RPMI8226 (cell line): ENCODE measurements around the gene PCNX2.
A peak's percentile ranks its signal among the peaks of the same experiment; 100 is the strongest.
"Not testable (repeated sequence)": the region's sequence is repeated elsewhere in the genome, so short reads cannot be mapped to it uniquely, and the experiment has no call there.

ENCODE experiments used
- DNase-seq: peaks from one replicate; pipeline ENCODE4 v3.0.0-alpha.2; 2015

Gene PCNX2

DNA sequence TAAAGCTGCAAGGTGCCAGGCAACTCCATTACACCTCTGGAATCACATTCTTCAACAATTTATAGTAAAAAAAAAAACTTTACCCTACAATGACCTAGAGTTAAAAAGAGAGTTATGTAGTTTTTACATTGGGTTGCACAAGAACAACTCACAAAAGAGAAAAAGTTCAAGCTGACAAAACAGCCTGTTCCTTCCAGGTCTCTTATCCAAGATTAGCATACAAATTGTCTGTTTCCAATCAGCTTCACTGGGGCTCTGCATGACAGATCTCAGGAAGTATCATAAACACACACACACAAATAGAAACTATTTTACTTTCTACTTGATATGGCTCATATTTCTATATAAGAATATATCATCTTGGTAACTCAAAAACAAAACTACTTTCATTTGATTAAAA is 154.6 kb downstream of the PCNX2 start:
- DNase-seq: no peak

DNA sequence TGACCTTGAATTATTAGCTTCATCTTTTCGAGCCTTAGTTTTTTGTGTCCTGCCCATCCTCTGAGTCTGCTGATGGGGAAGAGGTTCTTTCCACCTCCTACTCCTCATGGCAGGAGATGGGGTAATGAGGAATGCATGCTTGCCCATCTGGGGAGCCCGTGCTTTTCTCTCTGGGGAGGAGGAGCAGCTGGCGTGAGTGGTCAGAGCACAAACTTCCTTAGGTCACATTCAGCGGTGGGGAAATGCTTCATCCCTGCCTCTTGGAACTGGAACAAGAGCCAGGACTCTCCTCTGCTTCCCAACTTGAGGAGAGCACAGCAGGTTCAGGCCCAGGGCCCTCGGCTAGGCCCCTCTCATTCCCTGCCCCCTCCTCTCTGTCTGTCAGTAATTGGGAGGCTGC is 155.0 kb downstream of the PCNX2 start:
- DNase-seq: no peak

DNA sequence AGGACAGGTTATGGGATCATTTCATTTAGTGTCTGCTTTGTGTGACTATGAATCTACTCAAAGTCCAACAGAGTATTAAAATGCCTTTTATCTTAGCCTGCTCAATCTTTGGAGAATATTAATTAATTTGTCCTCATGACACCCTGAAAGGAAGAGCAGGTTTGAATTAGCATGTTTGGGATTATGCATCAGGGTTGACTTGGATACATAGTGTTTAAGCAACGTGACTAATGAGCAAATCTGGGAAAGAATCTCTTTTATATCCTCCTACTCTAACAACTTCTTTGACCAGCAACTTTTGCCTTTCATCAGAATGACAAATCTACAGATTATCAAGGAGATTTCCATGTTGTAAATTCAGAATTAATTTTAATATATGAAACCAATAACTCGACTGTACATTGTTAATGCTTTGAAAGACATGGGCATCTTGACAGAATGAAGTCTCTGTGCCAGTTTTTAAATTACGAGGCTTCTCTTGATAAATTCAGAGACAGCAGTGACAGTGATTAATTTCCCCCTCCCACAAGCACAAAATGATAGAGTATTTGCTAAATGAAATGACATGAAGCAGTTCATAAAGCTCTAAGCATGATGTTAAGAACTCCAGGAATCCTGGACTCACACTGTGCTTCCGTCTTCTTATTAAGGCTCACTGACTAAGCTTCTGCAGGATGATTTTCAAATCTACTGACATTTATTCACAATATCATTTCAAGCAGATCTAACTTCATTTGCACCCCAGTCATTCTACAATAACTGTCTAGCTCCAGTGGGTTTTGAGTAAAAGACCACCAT is 156.5 kb downstream of the PCNX2 start:
- DNase-seq: no peak

DNA sequence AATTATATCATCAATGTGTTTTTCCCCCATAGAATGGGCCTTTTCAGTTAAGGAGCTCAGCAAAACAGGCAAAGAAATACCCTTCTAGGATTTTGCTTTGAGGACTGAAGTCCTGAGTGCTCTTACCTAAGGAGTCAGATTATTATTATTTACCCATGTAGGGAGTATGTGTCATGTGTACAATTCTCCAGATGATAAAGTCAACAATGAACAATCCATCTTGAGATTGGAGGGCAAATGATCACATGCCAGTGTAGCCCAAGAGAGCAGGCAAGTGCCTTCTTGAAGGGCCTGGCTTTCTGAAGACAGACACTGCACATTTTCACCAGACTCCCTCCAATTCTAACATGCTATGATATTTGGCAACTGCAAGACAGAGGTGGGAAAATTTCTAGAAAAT is 159.7 kb downstream of the PCNX2 start:
- DNase-seq: no peak

DNA sequence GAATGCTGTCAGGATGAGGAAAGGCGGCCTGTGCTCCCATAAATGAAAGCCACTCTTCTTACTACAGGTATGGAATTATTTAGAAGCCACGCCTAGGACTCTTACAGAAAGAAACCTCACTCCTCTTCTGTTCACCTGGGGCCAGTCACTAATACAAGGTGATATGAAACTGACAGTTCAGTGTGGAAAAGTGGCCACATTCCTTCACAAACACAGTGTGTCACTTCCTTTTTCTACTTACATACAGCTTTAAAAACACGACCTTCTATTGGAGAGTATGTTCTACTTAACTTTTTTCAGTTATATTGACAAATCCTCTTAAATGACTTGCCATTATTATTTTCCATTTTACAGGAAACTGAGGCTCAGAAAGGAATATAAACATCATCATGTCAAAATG is 163.1 kb downstream of the PCNX2 start:
- DNase-seq: peak; percentile 63

DNA sequence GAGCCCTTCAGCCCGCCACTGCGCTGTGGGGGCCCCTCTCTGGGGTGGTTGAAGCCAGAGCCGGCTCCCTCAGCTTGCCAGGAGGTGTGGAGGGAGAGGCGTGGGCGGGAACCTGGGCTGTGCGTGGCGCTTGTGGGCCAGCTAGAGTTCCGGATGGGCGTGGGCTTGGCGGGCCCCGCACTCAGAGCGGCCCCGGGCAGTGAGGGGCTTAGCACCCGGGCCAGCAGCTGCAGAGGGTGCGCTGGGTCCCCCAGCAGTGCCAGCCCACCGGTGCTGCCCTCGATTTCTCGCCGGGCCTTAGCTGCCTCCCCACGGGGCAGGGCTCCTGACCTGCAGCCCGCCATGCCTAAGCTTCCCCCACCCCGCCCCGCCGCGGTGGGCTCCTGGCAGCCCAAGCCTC is 166.5 kb downstream of the PCNX2 start:
- not testable (repeated sequence) for DNase-seq

DNA sequence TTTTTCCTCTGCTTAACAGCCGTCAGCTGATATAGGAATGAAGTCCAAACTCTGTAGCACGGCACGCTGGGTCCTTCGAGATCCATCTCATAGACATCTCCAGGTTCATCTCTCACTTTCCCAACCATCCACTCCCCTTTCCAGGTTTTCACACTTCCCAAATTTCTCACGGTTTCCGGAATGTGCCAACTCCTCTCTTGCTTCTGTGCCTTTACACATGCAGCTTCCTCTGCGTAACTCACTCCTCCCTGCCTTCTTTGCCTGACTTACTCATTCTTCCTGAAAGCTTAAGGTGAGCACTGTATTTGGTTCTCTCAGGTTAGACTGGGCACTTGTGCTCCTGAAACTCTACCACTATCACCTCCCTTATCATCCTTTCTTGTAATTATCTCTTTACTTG is 168.4 kb downstream of the PCNX2 start:
- DNase-seq: no peak

DNA sequence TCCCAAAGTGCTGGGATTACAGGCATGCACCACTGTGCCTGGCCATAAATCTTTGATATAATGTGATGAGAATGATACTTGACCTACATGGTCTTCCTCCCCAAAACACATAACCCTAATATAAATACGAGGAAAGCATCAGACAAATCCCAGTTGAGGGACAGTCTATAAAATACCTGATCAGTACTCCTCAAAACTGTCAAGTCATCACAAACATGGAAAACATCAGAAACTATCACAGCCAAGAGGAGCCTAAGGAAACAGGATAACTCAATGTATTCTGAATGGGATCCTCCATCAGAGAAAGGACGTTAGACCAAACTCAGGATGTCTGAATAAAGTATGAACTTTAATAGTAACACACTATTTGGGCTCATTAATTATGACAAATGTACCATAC is 172.7 kb downstream of the PCNX2 start:
- DNase-seq: no peak

DNA sequence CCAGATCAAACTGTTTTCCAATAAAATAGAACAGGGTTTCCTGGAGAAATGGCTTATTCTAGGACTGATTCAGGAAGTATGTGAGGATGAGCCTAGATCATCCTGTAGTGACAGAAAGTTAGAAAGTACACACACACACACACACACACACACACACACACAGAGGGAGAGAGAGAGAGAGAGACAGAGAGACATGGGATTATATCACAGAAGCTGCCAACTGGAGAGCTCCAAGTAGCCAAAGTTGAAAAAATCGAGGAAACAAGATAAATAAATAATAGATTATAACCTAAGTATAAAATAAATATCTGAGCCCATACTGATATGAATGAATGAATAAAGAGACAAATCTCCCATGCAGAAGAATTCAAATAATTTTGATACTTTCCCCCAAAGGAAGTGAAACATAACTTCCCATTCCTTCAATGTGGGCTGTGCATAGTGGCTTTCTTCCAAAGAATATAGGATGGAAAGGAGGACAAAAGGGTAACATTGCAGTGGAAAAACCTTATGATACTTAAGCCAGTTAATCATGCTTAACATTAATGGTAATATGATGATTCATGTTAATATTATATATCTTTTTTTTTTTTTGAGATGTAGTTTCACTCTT is 173.5 kb downstream of the PCNX2 start:
- no peak for DNase-seq

DNA sequence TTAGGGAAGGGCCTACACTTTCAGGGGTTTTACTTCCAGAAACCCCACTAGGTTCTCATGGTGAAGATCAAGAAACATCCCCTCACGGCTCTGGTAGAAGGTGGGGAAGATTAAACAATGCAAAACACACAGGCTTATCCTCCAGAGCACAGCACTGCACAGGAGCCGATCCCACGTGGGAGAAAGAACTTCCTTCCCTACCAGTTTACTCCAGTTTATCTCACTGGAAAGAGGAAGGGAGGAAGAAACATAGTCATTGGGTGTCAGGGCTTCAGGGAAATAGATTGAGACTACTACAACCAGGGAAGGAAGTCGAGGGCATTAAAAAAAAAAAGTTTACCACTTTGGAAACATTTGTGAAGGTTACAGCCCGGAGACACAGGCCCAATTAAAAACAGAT is 180.7 kb downstream of the PCNX2 start:
- no peak for DNase-seq

DNA sequence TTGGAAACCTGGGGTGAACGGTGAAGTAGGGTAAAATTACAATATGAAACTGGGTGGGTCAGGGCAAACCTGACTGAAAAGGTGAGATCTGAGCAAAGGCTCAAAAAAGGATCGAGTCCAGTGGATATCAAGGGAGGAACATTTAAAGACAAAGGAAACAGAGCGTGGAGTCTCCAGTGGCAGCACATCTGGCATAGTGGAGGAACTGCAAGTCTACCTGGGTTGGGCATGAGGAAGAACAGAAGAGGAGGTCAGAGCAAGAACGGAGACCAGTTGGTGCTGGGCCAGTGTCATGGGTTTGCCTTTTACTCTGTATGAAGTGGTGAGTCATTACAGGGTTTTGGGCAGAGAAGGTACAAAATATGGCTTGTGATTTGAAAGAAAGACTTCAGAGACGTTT is 181.4 kb downstream of the PCNX2 start:
- peak; percentile 17 for DNase-seq

DNA sequence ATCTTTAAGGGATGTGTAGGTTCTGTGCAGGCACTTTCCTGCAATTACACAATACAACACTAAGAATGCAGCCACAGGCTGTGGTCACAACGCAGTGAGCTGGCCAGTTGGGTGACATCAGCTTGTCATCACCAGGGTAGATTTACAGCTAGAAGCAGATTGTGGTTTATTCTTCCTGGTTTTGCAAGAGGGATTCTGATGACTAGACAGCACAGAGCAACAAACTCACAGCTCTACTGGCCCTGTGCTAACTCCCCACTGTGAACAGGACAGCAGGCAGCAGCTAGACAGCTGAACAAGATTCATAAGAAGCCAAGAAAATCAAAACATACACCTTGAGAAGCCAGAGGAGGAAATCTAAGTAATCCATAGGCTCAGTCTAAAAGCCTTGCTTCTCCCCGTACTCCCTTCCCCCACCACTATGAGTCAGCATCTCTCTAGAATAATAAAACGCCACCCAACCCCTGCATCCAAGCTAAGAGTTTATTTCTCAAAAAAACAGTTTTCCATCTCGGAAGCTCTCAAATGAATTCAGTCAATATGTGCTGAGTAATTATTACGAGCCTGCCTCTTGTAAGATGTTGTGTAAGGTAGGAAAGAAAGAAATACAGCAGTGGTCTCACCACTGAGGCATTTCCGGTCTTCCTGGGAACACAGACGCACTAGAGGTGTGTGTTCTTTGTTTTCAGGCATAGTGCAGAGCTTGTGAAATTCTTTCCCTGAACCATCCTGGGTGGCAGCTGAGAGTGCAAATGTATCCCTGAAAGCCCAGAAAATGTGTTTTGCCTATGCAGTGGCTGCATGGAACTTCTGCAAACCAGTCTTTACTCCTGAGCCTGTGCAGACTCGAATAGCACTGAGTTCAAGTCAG is 182.3 kb downstream of the PCNX2 start:
- DNase-seq: peak; percentile 86

DNA sequence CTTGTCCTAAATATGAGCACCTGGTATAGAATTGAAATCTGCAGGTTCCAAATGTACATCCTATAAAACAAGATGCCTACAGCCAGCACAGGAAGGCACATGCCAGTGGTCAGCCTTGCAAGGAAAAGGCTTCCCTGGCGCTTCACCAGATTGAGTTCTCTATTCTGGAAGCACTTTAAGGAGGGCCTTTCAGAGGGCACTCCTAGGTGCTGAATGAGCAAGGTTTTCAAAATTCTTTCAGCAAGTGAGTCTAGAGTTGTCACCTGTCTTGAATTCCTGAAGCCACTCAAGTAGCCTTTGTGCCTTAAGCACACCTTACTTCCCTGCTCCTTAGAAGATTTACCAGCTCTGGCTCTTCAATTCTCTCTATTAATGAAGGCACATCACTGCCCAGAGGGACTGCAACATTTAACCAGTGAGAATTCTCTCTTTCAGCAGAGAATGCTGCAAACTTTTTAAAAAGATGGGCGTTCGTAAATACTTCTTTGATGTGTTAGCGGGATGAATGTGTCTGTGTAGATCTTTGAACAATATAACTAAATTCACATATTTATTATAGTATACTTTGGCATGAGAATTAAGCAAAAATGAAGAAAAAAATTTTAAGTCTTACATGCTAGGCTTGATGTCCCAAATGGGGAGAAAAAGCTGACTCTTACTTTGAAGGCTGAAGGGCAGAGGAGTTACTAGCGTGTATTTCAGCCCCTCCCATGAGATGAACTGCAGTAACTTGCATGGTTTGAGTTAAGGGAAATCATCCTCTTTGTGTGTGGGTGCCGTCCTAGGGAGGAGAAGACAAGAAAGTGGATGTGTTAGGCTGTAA is 183.1 kb downstream of the PCNX2 start:
- DNase-seq: peak; percentile 21

DNA sequence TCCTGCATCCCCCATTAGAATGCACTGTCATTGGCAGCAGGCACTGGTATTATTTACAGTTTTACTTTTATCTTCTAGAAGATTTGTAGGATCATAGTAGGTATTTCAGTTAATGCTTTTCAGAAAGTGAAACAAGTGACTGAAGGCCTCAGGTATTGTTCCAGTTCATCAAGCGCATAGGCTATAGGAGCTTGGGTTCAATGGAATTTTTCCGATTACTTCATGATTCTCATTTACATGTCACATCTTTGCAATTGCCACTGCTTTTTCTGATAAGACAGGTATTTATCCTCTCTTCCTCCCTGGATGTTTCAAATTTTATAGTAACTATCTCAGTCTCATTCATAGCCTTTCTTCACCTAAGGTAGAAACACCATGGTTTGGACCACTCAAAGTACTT is 183.8 kb downstream of the PCNX2 start:
- no peak for DNase-seq

DNA sequence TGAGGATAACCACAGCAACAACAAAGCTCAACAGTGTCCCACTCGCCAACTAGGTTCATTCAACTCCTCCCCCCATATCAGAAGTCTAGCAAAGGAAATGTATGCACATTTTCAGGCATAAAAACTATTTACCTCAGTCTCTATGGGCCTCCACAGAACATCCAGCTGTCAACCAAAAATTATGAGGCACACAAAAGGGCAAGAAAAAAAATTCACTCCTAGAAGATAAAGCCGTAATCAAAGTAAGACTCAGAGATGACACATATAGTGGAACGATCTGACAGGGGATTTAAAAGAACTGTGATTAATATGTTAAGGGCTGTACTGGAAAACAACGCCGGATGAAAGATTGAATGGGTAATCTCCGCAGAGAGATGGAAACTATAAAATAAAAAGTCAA is 186.4 kb downstream of the PCNX2 start:
- no peak for DNase-seq

DNA sequence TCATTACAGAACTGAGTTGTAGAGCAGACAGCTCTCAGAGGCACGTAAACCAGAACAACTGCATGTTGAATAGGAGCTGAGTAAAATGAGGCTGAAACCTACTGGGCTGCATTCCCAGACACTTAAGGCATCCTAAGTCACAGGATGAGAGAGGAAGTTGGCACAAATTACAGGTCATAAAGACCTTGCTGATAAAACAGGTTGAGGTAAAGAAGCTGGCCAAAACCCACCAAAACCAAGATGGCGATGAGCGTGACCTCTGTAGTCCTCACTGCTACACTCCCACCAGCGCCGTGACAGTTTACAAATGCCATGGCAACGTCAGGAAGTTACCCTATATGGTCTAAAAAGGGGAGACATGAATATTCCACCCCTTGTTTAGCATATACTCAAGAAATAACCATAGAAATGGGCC is 187.8 kb downstream of the PCNX2 start:
- DNase-seq: not testable (repeated sequence)

DNA sequence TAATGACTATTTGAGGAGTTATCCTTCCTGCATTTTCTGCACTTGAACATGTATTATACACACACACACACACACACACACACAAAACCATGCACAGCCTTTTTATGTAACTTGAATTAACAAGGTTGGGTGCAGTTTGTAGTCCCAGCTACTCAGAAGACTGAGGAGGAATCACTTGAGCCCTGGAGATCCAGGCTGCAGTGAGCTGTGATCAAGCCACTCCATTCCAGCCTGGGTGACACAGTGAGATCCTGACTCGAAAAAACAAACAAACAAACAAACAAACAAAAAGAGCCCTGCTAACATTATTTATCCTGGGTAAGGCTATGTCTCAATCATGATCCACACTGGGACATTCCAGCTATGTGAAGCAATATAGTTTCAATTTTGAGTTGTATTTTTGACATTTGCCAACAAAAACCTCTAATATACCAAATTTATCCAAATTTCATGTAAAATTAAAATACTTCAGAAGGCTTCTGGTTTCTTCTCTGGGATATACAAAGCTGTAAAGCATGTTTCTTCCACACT is 188.3 kb downstream of the PCNX2 start:
- DNase-seq: no peak

DNA sequence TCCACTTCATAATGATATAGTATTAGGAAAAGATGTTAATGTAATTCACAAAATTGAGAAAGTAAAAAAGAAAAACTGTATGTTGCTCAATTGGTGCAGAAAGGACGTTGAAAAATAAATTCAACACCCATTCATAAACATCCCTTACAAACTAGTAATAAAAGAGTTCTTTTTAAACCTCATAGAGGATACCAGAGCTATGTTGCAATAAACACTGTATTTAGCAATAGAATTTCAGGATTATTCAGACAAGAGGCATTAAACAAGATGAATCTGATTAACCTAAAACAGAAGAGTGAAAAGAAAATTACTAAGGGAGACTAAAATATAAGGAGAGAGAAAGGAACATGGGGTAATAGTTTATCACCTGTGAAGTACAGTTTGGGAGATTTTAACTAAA is 190.3 kb downstream of the PCNX2 start:
- DNase-seq: no peak

DNA sequence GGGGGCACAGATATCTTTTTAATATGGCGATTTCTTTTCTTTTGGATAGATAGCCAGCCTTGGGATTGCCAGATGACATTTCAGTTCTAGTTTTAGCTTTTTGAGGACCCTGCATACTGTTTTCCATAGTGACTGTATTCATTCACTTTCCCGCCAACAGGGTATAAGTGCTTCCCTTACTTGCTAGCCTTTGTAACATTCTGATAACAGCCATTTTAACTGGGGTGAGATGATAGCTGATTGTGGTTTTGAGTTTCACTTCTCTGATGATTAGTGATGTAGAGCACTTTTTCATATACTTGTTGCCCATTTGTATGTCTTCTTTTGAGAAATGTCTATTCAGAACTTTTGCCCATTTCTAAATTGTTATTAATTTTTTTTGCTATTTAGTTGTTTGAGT is 193.2 kb downstream of the PCNX2 start:
- no peak for DNase-seq

DNA sequence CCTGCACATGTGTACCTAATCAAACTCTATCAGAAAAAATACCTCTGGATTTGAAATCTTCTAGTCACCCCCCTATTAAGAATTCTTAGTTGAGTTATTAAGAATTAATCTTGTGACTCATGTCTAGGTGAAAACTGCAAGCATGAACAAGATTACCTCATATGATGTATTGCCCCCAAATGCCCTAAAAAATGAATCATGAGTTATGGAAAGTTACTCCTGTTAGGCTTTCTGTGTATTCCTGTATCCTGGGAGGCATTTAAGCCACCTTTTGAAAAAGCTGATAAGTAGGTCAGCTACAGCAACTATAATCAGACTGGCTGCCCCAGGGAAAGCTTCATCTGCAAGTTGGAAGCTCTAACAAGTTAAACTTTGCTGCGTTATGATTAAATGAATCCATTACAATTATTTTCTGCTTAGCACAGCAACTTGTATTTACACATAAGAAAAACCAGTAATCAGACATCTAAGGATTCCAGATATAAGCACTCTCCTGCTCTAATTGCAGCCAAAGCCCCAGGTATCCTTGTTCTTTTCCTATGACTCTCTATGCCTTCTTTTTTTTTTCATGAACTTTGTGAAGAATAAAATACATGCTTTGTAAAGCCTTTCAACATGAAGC is 197.5 kb downstream of the PCNX2 start:
- no peak for DNase-seq

DNA sequence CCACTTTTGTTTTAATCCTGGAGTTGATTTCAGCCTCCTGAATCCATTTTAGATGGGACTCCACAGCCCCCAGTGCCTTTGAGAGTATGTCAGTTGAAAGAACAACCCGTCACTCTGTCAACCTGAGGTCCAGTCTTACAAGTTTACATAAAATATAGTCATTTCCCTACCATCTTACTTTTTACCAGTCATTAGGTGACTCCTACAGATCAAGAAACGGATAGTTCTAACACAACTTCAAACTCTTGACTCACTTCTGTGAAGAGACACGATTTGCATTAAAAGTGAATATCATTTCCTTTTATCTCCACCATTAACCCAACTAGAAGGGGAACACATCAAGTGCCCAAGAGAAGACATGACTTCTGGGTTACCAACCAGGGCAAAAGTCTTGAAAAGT is 198.0 kb downstream of the PCNX2 start:
- DNase-seq: no peak

DNA sequence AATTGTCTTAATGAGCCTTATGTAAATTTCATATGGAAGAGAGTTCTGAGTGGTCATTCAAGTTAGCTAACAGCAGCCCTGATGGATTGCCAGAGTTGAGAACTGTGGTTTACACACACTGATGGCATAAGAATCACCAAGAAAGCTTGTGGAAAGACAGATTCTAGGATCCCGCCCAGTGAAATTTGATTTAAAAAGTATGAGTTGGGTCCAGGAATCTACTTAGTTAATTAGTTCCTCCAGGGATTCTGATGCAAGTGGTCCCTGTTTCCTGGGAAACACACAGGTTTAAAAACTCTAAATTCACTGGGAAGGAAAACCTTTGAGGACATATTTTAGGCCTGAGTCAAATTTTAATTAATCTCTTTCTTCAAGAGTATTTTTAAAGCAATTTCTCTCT is 200.8 kb downstream of the PCNX2 start:
- no peak for DNase-seq
